ENCODE measurements around the gene BCL11B. TPM values are rescaled to one million over a fixed set of nuclear protein-coding genes. Genes with fewer than 3 reads are reported as not detected.

BCL11B gene
- total RNA-seq, 1 donor from 2014 or later, result 2.3 TPM

DNA sequence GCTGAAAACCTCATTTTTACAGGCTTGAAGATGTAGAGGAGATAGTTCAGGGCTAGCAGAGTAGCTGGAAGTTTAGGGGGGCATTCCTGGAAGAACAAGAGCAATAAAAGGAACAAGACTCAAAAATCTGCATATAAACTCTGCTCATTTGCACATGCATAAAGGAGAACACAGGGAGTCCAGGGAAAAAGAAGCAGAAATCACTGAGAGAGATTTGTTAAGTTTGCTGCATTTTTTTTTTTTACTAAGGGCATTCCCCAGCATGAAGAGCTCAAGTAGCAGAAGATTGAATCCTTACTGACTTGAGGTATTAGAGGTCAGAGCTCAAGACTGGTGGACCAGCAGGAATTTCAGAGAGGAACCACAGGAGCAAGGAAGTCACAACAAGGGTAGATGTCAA lies 28.2 kb upstream of the BCL11B start:
- no peak overlapping the region for H3K27ac Mint-ChIP-seq
- no peak for DNase-seq (ENCODE audit: low spot score, unreplicated experiment)
- H3K4me3 Mint-ChIP-seq (ENCODE audit: low read depth), result no peak overlapping the region
- H3K9me3 Mint-ChIP-seq (ENCODE audit: low read depth), result peaks cover 35% of the 10 kb centered on the region
- H3K4me1 Mint-ChIP-seq (ENCODE audit: low read depth), result no peaks in the 10 kb centered on the region
- H3K36me3 Mint-ChIP-seq (ENCODE audit: insufficient read depth), result no peaks in the 10 kb centered on the region
- TF ChIP-seq, protein P1, sequence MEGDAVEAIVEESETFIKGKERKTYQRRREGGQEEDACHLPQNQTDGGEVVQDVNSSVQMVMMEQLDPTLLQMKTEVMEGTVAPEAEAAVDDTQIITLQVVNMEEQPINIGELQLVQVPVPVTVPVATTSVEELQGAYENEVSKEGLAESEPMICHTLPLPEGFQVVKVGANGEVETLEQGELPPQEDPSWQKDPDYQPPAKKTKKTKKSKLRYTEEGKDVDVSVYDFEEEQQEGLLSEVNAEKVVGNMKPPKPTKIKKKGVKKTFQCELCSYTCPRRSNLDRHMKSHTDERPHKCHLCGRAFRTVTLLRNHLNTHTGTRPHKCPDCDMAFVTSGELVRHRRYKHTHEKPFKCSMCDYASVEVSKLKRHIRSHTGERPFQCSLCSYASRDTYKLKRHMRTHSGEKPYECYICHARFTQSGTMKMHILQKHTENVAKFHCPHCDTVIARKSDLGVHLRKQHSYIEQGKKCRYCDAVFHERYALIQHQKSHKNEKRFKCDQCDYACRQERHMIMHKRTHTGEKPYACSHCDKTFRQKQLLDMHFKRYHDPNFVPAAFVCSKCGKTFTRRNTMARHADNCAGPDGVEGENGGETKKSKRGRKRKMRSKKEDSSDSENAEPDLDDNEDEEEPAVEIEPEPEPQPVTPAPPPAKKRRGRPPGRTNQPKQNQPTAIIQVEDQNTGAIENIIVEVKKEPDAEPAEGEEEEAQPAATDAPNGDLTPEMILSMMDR (IDR thresholded peaks at IDR 0.05; ENCODE audit: unreplicated experiment), result no peak
- H3K27me3 Mint-ChIP-seq, result no peaks in the 10 kb centered on the region

DNA sequence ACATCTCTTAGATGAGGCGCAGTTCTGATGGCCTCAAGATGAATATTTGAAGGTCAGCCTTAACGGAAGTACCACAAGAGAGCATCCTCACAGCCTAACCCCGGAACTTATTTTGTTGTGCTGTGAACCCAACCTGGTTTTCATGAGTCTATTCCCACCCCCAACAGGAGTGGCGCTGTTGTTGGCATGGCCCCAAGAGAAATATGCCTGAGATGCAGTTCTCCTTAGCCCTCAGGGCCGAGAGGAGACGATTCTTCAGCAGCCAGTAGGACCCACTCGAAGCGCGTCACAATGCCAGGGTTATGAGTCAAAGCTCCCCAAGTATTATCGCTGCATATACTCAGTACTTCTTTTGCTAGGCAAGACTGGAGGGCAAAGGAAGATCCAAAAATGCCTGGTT lies 24.5 kb upstream of the BCL11B start:
- DNase-seq (ENCODE audit: low spot score, unreplicated experiment), result no peak
- H3K27me3 Mint-ChIP-seq, result peaks cover 3% of the 10 kb centered on the region
- no peak overlapping the region for H3K27ac Mint-ChIP-seq
- peaks cover 24% of the 10 kb centered on the region for H3K9me3 Mint-ChIP-seq (ENCODE audit: low read depth)
- H3K36me3 Mint-ChIP-seq (ENCODE audit: insufficient read depth), result no peaks in the 10 kb centered on the region
- no peaks in the 10 kb centered on the region for H3K4me1 Mint-ChIP-seq (ENCODE audit: low read depth)
- TF ChIP-seq, protein P1 (IDR thresholded peaks at IDR 0.05; ENCODE audit: unreplicated experiment), result no peak
- H3K4me3 Mint-ChIP-seq (ENCODE audit: low read depth), result no peak overlapping the region

DNA sequence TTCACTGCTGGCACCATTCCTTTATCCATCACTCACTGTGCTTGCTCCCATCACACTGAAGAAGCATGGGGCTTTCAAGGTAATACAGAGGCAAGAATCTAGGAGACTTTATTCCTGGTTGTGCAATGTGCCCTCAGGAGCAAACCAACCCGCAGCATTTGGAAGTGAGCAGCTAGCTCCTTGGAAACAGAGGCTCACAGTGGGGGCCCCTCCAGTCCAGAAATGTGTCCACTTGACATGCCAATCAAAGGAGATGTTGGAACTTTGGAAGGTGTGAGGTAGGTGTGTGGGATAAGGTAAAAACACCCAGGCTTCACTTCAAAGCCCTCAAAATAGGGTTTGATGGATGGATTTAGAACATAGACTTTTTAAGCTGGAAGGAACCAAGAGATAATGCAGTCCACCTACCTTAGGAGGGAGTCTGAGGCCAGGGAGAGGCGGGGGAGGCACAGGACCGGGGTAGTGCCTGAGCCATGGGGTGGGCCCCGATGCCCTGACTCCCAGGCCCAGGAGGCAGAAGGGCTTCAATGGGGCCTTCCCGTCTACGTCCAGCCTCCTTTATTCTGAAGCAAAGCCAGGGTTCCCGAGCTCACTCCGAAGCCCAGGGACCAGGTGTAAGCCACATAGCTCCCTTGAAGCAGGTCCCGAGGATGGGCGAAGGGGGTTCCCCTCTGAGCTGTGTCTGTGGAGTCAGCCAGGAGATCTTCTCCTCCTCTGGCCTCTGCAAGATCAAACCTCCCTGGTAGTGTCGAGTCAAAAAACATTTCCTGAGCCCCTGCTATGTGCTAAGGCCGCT lies 17.6 kb upstream of the BCL11B start:
- Mint-ChIP-seq H3K4me1 (ENCODE audit: low read depth) (no peaks in the 10 kb centered on the region), H3K4me3 (ENCODE audit: low read depth) (no peak overlapping the region), H3K36me3 (ENCODE audit: insufficient read depth) (no peaks in the 10 kb centered on the region), H3K27ac (no peak overlapping the region), H3K27me3 (peaks cover 24% of the 10 kb centered on the region), H3K9me3 (ENCODE audit: low read depth) (no peaks in the 10 kb centered on the region)
- TF ChIP-seq, protein P1 (IDR thresholded peaks at IDR 0.05; ENCODE audit: unreplicated experiment), result no peak
- no peak for DNase-seq (ENCODE audit: low spot score, unreplicated experiment)

GRCh38 chr14:99288948-99289347 lies 17.0 kb upstream of the BCL11B start:
- no peaks in the 10 kb centered on the region for H3K36me3 Mint-ChIP-seq (ENCODE audit: insufficient read depth)

DNA sequence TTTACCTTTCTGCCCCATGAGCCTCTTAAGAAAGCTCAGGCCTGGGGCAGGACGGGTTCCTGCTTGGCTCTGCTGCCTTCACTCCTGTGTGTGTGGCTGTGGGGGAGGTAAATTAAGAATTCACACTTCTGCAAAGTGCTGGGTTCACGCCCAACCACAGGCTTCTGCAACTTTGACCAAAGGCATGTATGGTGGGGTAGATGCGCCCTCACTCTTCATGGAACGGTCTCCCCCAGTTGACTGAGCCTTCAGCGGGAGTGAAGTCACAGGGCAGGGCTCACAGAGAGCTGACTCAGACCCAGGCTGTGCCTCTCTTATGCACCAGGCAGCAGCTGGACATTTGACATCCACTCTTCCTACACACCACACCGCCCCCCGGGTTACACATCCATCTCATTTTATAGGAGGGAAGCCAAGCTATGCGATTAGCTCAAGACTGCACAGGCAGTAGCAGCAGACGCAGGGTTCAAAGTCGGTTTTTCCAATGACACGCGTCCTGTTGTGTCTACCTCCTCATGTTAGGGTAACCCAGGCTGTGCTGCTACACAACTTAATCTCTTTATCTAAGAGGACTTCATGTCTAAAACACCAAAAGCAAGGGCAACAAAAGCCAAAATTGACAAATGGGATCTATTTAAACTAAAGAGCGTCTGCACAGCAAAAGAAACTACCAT lies 15.4 kb upstream of the BCL11B start:
- Mint-ChIP-seq H3K36me3 (ENCODE audit: insufficient read depth) (no peaks in the 10 kb centered on the region), H3K4me1 (ENCODE audit: low read depth) (no peaks in the 10 kb centered on the region), H3K9me3 (ENCODE audit: low read depth) (no peaks in the 10 kb centered on the region), H3K27me3 (peaks cover 28% of the 10 kb centered on the region), H3K4me3 (ENCODE audit: low read depth) (no peak overlapping the region), H3K27ac (no peak overlapping the region)
- DNase-seq (ENCODE audit: low spot score, unreplicated experiment), result no peak
- TF ChIP-seq, protein P1 (IDR thresholded peaks at IDR 0.05; ENCODE audit: unreplicated experiment), result no peak

More at GRCh38 chr14:99288948-99289347, 17.0 kb upstream of the BCL11B start:
- TF ChIP-seq, protein P1 (IDR thresholded peaks at IDR 0.05; ENCODE audit: unreplicated experiment), result no peak
- no peak for DNase-seq (ENCODE audit: low spot score, unreplicated experiment)
- no peaks in the 10 kb centered on the region for H3K4me1 Mint-ChIP-seq (ENCODE audit: low read depth)
- H3K27me3 Mint-ChIP-seq, result peaks cover 28% of the 10 kb centered on the region
- H3K27ac Mint-ChIP-seq, result no peak overlapping the region
- H3K4me3 Mint-ChIP-seq (ENCODE audit: low read depth), result no peak overlapping the region
- no peaks in the 10 kb centered on the region for H3K9me3 Mint-ChIP-seq (ENCODE audit: low read depth)
